ENCODE results near the gene SAXO1. TPM values are rescaled to one million over a fixed set of nuclear protein-coding genes. Genes with fewer than 3 reads are reported as not detected.

Gene SAXO1
- total RNA-seq, 1 experiment from 2014 or later: 0.09 TPM

DNA sequence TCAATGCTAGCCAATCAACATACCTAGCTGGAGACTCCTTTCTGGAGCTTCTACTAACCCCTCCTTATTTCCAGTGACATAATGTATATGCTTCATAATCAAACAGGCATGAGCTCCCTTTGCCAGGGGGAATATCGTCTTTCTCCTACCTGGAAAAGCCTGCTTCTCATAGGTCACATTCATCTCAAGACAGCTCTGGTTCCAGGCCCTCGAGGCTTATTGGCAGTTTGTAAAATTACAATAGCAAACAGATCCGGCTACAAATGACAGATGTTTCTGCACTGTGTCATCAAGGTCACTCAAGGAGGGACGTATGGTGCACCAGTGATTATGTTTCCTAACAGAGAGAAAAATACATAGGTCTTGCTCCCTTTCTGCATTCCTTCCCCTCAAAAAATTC is 140.0 kb downstream of the SAXO1 start:
- Mint-ChIP-seq H3K4me3 (no peak overlapping the region), H3K4me1 (peaks cover 12% of the 10 kb centered on the region), H3K9me3 (peaks cover 12% of the 10 kb centered on the region), H3K27me3 (ENCODE audit: low read depth) (no peaks in the 10 kb centered on the region), H3K36me3 (no peaks in the 10 kb centered on the region), H3K27ac (no peak overlapping the region)
- POLR2A ChIA-PET: no interaction called here
- no peak for DNase-seq (ENCODE audit: low spot score)
- ATAC-seq: no peak
- CTCF ChIA-PET: no interaction called here
- TF ChIP-seq MXD4 (CRISPR knock-in tag; IDR thresholded peaks at IDR 0.05; ENCODE audit: borderline replicate concordance) (no peak), E2F5 (CRISPR knock-in tag; IDR thresholded peaks at IDR 0.05) (no peak), MLX (CRISPR knock-in tag; IDR thresholded peaks at IDR 0.05) (no peak), NR3C1 (CRISPR knock-in tag; conservative IDR thresholded peaks at IDR 0.05; ENCODE audit: low read depth) (no peak), RORB (CRISPR knock-in tag; IDR thresholded peaks at IDR 0.05) (no peak), CDX4 (CRISPR knock-in tag; IDR thresholded peaks at IDR 0.05; ENCODE audit: borderline replicate concordance) (no peak), PRRX2 (CRISPR knock-in tag; IDR thresholded peaks at IDR 0.05) (no peak)
- TF ChIP-seq, protein P1, sequence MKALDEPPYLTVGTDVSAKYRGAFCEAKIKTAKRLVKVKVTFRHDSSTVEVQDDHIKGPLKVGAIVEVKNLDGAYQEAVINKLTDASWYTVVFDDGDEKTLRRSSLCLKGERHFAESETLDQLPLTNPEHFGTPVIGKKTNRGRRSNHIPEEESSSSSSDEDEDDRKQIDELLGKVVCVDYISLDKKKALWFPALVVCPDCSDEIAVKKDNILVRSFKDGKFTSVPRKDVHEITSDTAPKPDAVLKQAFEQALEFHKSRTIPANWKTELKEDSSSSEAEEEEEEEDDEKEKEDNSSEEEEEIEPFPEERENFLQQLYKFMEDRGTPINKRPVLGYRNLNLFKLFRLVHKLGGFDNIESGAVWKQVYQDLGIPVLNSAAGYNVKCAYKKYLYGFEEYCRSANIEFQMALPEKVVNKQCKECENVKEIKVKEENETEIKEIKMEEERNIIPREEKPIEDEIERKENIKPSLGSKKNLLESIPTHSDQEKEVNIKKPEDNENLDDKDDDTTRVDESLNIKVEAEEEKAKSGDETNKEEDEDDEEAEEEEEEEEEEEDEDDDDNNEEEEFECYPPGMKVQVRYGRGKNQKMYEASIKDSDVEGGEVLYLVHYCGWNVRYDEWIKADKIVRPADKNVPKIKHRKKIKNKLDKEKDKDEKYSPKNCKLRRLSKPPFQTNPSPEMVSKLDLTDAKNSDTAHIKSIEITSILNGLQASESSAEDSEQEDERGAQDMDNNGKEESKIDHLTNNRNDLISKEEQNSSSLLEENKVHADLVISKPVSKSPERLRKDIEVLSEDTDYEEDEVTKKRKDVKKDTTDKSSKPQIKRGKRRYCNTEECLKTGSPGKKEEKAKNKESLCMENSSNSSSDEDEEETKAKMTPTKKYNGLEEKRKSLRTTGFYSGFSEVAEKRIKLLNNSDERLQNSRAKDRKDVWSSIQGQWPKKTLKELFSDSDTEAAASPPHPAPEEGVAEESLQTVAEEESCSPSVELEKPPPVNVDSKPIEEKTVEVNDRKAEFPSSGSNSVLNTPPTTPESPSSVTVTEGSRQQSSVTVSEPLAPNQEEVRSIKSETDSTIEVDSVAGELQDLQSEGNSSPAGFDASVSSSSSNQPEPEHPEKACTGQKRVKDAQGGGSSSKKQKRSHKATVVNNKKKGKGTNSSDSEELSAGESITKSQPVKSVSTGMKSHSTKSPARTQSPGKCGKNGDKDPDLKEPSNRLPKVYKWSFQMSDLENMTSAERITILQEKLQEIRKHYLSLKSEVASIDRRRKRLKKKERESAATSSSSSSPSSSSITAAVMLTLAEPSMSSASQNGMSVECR (CRISPR knock-in tag; IDR thresholded peaks at IDR 0.05; ENCODE audit: borderline replicate concordance): no peak
- TF ChIP-seq, protein P2, sequence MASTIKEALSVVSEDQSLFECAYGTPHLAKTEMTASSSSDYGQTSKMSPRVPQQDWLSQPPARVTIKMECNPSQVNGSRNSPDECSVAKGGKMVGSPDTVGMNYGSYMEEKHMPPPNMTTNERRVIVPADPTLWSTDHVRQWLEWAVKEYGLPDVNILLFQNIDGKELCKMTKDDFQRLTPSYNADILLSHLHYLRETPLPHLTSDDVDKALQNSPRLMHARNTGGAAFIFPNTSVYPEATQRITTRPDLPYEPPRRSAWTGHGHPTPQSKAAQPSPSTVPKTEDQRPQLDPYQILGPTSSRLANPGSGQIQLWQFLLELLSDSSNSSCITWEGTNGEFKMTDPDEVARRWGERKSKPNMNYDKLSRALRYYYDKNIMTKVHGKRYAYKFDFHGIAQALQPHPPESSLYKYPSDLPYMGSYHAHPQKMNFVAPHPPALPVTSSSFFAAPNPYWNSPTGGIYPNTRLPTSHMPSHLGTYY (CRISPR knock-in tag; IDR thresholded peaks at IDR 0.05): no peak

- Mint-ChIP-seq H3K4me1 (peaks cover 12% of the 10 kb centered on the region), H3K27me3 (ENCODE audit: low read depth) (no peaks in the 10 kb centered on the region), H3K36me3 (no peaks in the 10 kb centered on the region), H3K4me3 (no peak overlapping the region), H3K9me3 (peaks cover 12% of the 10 kb centered on the region), H3K27ac (no peak overlapping the region)
- DNase-seq (ENCODE audit: low spot score) (no peak), ATAC-seq (no peak)
- TF ChIP-seq ZNF671 (CRISPR knock-in tag; IDR thresholded peaks at IDR 0.05): no peak
- TF ChIP-seq ZNF423 (CRISPR knock-in tag; IDR thresholded peaks at IDR 0.05): no peak
- TF ChIP-seq, protein P3, sequence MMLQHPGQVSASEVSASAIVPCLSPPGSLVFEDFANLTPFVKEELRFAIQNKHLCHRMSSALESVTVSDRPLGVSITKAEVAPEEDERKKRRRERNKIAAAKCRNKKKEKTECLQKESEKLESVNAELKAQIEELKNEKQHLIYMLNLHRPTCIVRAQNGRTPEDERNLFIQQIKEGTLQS (CRISPR knock-in tag; conservative IDR thresholded peaks at IDR 0.05): no peak
- no peak for TF ChIP-seq AFF4 (CRISPR knock-in tag; IDR thresholded peaks at IDR 0.05; ENCODE audit: borderline replicate concordance)
- no peak for TF ChIP-seq FOXK1 (CRISPR knock-in tag; IDR thresholded peaks at IDR 0.05)
- POLR2A ChIA-PET: no interaction called here
- CTCF ChIA-PET: no interaction called here
These were observed 140.9 kb downstream of the SAXO1 start for GRCh38 chr9:18891946-18892670.
